M059J (cell line): ENCODE data around the gene TMBIM4. TPM values are rescaled to one million over a fixed set of nuclear protein-coding genes. Genes with fewer than 3 reads are reported as not detected.
"Not testable (repeated sequence)": the region's sequence is repeated elsewhere in the genome, so short reads cannot be mapped to it uniquely, and the experiment has no call there.

Source experiments
- DNase-seq: peaks from one replicate; pipeline ENCODE4 v3.0.0-alpha.2; 2012; ENCODE audit warnings: low read depth
- total RNA-seq: library from RNA; depleted of rRNA; stranded (reverse); fragments of >200 nt; shearing (Covaris generic); gene quantifications from 2 replicates; pipeline ENCODE4 v1.2.3, GENCODE V29; 2014

Gene TMBIM4
- total RNA-seq, 1 experiment from 2014 or later, result 177 TPM

DNA sequence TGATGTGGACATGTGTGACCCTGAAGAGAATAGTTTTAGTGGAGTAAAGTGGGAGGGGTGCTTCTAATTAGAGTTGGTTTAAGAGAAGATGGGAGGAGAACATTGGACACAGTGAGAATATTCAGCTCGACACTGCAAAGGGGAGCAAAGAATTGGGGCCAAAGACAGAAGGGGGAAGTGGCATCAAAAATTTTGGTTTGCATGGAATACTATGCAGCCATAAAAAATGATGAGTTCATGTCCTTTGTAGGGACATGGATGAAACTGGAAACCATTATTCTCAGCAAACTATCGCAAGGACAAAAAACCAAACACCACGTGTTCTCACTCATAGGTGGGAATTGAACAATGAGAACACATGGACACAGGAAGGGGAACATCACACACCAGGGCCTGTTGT is 15.0 kb upstream of the TMBIM4 start:
- DNase-seq, result not testable (repeated sequence)

DNA sequence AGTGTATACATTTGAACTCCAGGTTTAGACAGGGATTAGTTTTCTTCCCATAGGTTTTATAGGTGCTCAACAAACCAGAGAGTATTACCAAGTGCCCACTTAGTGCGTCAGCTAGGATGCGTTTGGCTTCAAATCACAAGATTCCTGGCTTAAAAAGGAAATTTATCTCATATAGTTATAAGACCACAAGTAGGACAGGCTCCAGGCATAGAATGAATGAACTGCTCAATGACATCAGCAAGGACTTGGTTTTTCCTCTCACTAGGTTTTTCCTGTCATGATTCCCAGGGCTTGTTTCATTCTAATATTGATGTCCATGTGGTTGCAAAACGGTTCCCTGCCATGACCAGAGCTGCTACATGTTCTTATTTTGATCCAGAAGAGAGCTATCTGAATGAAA is 13.2 kb upstream of the TMBIM4 start:
- no peak for DNase-seq

DNA sequence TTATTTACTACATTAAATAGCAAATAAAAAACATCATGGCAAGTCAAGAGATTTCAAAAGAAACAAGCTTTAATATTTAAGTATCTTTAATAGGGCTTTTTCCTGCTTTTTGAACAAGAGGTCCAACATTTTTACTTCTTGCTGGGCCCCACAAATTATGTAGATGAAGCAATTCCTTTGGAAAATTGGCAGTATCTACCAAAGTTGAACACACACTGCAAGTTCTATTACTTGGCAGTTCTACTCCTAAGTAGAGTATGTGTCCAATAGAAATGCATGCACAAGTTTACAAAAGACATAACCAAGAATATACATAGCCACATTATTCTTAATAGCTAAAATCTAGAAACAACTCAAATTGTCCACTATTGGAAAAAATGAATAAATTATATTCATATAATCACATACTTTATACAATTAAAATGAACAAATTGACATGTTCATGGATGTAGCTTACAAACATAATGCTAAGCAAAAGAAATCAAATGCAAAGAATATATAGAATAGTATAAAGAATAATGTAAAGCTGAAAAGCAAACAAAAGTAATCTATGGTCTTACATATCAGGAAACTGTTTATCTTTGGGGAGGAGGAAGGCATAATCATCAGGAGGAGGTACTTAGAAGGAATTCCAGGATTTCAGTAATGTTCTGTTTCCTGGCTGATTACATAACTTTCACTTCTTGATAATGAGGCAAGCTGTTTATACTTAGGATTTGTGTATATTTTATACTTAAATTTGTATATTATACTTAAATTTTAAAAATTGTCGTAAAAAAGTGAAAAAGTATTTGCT is 6.5 kb upstream of the TMBIM4 start:
- DNase-seq, result no peak

DNA sequence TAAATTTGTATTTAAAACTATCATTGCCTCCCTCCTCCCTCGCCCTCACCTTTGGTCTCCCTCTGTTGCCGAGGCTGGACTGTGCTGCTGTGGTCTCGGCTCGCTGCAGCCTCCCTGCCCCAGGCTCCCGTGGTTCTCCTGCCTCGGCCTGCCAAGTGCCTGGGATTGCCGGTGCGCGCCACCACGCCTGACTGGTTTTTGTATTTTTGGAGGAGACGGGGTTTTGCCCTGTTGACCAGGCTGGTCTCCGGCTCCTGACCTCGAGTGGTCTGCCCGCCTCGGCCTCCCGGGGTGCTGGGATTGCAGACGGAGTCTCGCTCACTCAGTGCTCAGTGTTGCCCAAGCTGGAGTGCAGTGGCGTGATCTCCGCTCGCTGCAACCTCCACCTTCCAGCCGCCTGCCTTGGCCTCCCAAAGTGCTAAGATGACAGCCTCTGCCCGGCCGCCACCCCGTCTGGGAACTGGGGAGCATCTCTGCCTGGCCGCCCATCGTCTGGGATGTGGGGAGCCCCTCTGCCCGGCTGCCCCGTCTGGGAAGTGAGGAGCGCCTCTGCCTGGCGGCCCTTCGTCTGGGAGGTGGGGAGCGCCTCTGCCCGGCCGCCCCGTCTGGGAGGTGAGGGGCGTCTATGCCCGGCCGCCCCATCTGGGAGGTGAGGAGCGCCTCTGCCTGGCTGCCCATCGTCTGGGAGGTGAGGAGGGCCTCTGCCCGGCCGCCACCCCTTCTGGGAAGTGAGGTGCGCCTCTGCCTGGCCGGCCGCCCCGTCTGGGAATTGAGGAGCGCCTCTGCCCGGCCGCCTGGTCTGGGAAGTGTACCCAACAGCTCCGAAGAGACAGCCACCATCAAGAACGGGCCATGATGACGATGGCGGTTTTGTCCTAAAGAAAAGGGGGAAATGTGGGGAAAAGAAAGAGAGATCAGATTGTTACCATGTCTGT is 4.9 kb upstream of the TMBIM4 start:
- not testable (repeated sequence) for DNase-seq

DNA sequence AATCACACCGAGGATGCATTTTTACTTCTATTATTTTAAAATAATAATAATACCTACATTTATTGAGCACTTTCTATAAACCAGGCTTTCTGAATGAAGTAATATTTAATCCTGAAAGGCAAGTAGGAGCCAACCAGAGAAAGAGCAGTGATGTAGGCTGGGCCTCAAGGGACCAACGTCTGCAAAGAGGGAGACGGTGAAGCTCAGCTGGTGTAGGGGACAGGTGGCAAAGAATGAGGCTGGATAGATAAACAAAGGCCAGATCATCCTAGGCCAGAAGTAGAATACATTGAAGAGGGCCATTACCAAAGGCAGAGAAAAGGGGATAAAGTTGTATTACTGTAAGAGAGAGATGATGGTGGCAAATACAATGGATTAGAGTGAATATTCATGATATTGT is 810 bp upstream of the TMBIM4 start:
- DNase-seq, result no peak

DNA sequence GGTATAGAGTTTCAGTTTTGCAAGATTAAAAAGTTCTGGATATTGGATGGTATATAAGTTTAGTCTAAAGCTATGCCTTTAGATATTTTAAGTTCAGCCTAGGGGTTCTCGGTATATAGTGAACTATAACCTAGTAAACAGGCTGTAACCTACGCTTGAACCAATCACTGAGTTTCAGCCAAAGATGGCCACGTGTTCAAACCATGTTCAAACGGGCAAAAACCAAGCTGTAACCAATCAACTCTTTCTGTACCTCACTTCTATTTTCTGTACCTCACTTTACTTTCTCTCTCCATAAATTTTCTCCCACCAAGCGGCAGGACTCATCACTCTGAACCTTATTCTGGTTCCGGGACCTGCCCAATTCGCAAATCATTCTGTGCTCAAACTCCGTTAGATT is 1.4 kb downstream of the TMBIM4 start:
- DNase-seq, result no peak

DNA sequence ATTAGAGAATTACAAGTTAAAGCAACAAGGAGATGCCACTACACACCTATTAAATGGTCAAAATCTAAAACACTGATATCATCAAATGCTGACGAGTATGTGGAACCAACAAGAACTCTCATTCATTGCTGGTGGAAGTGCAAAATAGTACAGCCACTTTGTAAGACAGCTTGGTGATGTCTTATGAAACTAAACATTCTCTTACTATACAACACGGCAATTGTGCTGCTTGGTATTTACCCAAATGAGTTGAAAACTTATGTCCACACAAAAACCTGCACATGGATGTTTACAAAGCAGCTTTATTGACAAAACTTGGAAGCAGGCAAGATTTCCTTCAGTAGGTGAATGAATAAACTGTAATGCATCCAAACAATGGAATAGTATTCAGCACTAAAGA is 3.2 kb downstream of the TMBIM4 start:
- no peak for DNase-seq

DNA sequence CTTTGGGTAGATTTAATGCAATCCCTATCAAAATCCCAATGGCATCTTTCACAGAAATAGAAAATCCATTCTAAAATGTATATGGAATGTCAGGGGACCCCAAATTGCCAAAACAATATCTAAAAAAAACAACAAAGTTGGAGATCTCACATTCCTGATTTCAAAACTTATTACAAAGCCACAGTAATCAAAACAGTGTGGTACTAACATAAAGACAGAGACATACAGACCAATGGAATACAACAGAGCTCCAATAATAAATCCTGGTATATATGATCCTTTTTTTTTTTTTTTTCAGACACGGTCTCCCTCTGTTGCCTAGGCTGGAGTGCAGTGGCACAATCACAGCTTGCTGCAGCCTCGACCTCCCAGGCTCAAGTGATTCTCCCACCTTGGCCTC is 4.7 kb downstream of the TMBIM4 start:
- no peak for DNase-seq

DNA sequence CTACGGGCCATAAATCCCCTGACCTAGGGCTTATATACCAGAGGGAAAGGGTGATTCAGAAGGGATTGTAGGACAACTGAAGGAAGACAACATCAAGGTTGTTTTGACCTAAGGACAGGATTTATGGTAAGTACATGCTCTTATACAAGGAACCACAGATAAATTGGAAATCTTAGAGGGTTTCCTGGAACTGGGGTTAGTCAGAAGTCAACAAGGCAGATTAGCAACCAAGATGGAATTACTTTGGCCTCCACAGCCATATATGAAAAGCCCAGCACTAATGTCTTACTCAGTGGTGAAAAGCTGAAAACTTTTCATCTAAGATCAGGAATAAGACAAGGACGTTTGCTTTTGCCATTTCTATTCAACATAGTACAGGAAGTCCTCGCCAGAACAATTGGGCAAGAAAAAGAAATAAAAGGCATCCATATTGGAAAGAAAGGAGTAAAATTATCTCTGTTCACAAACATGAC is 5.4 kb downstream of the TMBIM4 start:
- peak; percentile 14 for DNase-seq

DNA sequence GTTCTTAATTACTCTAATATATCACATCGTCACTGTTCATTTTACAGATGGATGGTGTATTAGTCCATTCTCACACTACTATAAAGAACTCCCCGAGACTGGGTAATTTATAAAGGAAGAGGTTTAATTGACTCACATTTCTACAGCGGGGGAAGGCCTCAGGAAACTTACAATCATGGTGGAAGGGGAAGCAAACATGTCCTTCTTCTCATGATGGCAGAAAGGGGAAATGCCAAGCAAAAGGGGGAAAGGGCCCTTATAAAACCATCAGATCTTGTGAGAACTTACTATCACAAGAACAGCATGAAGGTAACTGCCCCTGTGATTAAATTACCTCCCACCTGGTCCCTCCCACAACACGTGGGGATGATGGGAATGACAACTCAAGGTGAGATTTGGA is 6.5 kb downstream of the TMBIM4 start:
- no peak for DNase-seq

DNA sequence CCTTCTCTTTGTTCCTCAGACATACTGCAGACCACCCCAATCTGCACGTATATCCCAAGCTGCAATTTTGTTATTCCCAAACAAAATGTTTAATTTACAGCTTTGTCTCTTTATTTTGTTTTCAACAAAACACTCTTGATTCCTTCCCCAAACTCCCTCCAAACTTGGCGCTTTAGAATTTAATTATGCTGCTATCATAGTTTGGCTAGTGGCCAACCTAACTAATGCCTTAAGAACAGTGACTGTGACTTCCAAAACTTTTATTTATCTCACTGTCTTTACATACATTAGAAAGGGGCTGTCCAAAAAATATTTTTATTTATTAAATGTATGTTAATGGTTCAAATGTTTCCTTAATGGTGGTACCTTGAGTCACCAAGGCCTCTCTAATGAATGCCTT is 7.1 kb downstream of the TMBIM4 start:
- no peak for DNase-seq

DNA sequence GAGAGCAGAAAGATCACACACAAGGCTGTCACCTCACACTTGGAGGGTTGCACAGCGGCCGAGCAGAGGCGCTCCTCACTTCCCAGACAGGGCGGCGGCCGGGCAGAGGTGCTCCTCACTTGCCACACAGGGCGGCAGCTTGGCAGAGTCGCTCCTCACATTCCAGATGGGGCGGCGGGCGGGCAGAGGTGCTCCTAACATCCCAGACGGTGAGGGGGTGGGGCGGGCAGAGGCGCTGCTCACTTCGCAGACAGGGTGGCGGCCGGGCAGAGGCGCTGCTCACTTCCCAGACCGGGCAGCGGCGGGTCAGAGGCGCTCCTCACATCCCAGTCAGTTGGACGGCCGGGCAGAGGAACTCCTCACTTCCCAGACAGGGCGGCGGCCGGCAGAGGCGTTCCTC is 9.1 kb downstream of the TMBIM4 start:
- DNase-seq, result no peak

DNA sequence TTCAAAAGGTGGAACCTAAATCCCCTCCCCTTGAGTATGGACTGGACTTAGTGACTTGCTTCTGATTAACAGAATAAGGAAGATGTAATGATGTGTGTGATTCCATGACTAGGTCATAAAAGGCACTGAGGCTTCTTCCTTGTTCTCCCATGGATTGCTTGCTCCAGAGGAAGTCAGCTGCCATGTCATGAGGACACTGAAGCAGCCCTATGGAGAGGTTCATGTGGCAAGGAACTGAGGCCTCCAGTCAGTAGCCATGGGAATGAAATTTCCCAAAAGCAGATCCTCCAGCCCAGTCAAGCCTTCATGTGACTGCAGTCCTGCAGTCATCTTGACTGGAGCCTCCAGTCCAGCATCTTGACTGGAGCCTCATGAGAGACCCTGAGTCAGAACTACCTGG is 10.7 kb downstream of the TMBIM4 start:
- DNase-seq, result no peak

DNA sequence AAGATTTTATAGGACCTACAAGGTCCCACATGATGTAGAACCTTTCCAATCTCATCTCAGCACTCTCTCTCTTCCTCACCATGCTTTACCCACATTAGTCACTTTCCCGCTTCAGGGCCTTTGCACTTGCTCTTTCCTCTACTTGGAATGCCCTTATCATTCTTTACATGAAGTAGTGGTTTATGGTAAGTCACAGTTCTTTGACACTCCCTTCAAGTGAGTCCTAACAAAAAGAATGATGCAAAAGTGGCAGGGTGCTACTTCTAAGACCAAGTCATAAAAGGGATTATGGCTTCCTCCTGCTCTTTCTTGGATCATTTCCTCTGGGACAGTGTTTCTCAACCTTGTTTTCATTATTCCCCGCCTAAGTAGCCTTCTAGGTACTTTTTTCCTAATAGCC is 13.1 kb downstream of the TMBIM4 start:
- DNase-seq, result peak; percentile 7

DNA sequence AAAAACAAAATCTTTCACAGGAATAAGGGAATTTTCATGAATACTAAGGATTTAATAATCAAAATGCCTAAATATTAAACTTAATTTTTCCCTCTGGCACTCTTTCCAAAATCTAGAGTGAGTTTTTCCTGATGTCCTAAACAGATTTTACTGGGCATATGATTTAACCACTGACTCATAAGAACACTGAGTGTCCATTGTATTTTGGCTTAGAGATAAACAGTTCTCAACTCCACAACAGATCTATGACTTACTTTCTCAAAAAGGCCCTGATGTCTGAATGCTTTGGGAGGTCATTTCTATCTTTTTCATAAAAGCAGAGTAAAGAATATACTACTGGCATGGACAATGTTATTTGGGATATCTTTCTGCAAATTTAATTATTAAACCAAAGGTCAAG is 15.0 kb downstream of the TMBIM4 start:
- peak; percentile 4 for DNase-seq

DNA sequence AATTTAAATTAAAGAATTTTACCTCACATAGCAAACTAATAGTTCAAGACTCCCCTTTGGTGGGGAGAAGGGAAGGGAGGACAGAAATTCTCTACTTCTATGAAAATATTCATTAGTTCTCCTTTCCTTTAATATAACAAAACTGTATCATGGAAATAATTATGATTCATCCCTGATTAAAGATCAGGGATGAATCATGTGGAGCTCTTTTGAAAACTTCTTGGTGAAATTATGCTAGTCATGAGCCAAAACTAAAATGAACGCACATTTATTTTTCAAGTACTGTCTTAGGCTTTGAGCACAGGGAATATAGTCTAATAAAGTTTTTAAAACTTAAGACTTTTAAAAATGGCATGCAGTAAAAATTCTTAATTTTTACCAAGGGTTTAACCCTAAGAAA is 17.1 kb downstream of the TMBIM4 start:
- DNase-seq, result peak; percentile 5

DNA sequence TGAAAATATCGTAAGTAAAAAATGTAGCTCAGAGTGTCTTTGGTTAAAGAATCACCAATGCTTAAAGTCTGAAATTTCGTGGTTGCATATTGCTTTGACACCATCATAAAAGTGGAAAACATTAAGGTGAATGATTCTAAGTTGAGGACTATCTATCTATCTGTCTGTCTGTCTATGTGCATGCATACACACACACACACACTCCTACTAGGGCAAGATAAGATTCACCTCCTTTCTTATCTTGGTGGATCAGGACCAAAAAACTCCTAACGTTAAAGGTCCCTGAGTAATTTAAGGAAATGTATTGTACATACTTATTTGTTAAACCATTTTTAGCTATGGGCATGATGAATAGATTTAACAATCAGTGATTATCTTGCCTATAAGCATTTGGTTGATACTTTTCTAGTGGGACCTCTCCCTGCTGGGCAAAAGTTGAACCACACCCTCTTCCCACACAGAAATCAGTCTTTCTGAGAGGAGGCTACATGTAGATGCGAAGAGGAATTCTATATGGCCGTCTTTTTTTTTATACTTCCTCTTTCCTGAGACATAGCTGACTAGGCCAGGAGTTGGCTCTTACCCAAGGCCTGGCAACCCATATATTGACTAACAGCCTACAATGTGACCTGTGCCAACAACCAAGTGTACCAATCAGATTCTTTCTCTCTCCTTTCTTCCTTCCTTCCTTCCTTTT is 19.9 kb downstream of the TMBIM4 start:
- no peak for DNase-seq

DNA sequence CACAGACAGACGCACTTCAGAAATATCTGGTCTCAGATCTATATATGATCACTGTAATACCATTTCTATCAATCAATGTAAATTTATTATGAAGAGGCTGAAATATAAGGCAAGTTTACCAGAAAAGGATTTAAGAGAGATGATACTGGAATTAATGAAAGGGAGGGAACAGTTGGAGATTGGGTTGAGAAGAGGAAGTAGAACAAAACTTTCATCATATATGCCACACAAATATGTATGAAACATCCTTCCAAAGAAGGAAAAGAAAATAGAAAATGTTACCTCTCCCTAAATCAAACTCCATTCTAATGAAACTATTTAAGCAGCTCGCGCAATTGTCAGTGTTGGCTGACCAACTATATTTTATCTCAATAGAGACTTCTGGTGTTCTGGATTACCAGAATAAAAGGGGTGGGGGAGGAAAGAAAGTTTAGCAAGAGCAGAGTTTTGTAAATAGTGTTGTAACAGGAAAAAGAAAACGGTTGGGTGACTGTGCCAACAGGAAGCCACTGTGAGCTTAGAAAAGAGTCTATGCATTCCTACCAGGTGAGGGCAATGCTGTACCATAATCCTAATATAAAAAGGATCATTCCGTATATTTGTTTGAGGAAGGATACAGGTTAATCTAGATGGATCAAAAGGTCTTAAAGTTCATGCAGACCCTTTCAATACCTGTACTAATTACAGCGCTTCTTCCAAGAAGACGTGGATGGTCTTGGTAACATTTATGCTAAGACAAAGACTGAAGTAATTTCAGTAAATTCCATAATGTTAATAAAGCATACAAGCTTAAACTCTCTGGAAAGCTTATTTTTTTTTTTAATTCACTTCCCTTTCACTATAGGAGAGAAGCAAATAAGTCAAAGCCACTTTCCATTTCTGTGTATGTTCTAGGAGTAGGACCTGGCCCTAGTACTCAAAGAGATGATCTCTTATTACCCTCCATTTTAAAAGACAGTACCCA is 24.7 kb downstream of the TMBIM4 start:
- peak; percentile 67 for DNase-seq

DNA sequence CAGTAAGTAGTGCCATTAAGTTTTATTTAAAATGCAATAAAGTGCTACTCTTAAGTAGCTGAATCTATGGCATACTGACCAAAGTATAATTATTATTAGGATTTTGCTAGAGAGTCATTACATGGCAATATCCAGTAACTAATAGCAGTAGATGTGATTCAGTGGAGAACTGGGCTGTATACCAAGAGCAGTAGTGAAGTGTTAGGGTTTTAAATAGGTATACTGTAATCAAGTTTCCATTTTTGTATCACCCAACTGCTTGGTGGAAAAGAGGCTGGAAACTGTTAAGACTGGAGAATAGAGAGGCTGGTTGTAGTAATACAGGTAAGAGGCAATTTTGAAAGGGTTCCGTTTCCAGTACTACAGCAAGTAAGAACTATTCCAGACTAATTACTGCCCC is 25.9 kb downstream of the TMBIM4 start:
- DNase-seq, result no peak

DNA sequence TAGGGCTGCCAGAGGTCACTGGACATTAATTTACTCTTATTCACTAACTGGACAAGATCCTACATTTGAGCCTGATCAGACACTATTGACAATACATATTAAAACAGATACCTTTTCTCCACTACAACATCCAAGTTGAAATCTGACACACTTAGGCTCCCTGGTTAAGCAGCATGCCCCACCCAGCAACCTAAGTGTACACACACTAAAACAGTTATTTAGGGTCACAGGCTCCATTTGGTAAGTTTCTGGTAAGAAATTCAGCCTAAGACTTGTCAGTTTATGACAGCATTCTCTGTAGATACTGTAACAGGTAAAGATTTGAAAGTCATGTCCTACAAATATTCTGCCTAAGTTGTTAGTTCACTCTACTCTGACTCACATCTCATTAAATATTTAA is 27.0 kb downstream of the TMBIM4 start:
- DNase-seq, result no peak

DNA sequence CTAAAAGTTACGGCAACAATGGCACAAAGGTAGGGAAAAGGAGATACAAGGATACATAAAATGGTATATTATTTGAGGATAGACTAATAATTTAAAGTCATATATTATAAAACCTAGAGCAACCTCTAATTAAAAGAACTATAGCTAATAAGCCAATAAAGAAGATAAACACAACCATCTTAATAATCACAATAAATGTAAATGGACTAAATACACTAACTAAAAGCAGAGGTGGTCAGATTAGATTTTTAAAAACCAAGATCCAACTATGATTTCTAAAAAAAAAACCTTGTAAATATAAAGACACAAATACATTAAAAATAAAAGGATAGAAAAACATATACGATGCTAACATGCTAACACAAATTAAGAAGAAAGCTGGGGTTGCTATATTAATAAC is 28.5 kb downstream of the TMBIM4 start:
- no peak for DNase-seq
